Right ventricle myocardium inferior (tissue), 1 donor: Measurements from ENCODE around the gene RNF182. TPM values are rescaled to one million over a fixed set of nuclear protein-coding genes. Genes with fewer than 3 reads are reported as not detected.
"Not testable (repeated sequence)": the region's sequence is repeated elsewhere in the genome, so short reads cannot be mapped to it uniquely, and the experiment has no call there.

ENCODE experiments used
- ATAC-seq: fragments of 200-7000 bp; cut with Tn5 transposase; one replicate; pipeline ENCODE4 v1.9.1; 2020; ENCODE audit warnings: mild to moderate bottlenecking, moderate library complexity
- DNase-seq: peaks from one replicate; pipeline ENCODE4 v3.0.0; 2021; ENCODE audit errors: missing footprints
- intact Hi-C: fragments of 100-400 bp; cut with DNase I; formaldehyde crosslinking; loops from one replicate; pipeline ENCODE4 v1.11.0; 2022
- total RNA-seq: library from RNA; stranded (reverse); fragmentation: NEBNext Ultra II Directional; extraction: Animal tissue kit (Norgen Biotek cat#: 25700); gene quantifications from one replicate; pipeline ENCODE4 v1.2.1, GENCODE V29; 2021
- donor health status: DM: no; HTN: yes; CAD: no; lungs with severe emphysema.

The RNF182 gene
- total RNA-seq, 1 donor from 2014 or later, result not detected

- ATAC-seq (no peak), DNase-seq (no peak)
- intact Hi-C loops, result no loop called here
Measured at GRCh38 chr6:14017626-14018475, 93.1 kb downstream of the RNF182 start.

- intact Hi-C loops, ATAC-seq, DNase-seq: not testable (repeated sequence)
Measured at GRCh38 chr6:14018559-14018958, 93.8 kb downstream of the RNF182 start.

- no peak for ATAC-seq
- no peak for DNase-seq
- intact Hi-C loops, result no loop called here
Measured at GRCh38 chr6:14020551-14020950, 95.8 kb downstream of the RNF182 start.

GRCh38 chr6:14021449-14021848 is 96.7 kb downstream of the RNF182 start:
- ATAC-seq, result no peak
- intact Hi-C loops, result no loop called here
- no peak for DNase-seq

GRCh38 chr6:14022673-14023072 is 97.9 kb downstream of the RNF182 start:
- ATAC-seq (no peak), DNase-seq (no peak)
- intact Hi-C loops, result no loop called here

GRCh38 chr6:14023855-14024254 is 99.1 kb downstream of the RNF182 start:
- ATAC-seq, result no peak
- intact Hi-C loops, result no loop called here

GRCh38 chr6:14025160-14025559 is 100.4 kb downstream of the RNF182 start:
- DNase-seq (no peak), ATAC-seq (no peak)
- intact Hi-C loops, result no loop called here

More at GRCh38 chr6:14023855-14024254, 99.1 kb downstream of the RNF182 start:
- DNase-seq, result no peak

GRCh38 chr6:14026831-14027539 is 102.2 kb downstream of the RNF182 start:
- intact Hi-C loops, result no loop called here
- no peak for ATAC-seq
- no peak for DNase-seq

GRCh38 chr6:14028631-14029030 is 103.9 kb downstream of the RNF182 start:
- ATAC-seq, result no peak
- no peak for DNase-seq
- intact Hi-C loops, result no loop called here

- intact Hi-C loops, result no loop called here
- no peak for ATAC-seq
- DNase-seq, result no peak
Measured at GRCh38 chr6:14029605-14030004, 104.9 kb downstream of the RNF182 start.

Other genes starting within 250 kb of the RNF182 start
- 32.3 TPM for gene RANBP9, start 213.1 kb upstream of the RNF182 start, total RNA-seq
- 33.9 TPM for gene MCUR1, start 110.4 kb upstream of the RNF182 start, total RNA-seq
- gene CD83, start 192.8 kb downstream of the RNF182 start, total RNA-seq, result 1.3 TPM